Fibroblast of lung (primary cell): ENCODE data around the gene UBE2S. TPM values are rescaled to one million over a fixed set of nuclear protein-coding genes. Genes with fewer than 3 reads are reported as not detected.

Source experiments
- DNase-seq, 2 donors: peaks; one replicate each; pipeline versions ENCODE4 v3.0.0 to v3.0.0-alpha.2; 2010; ENCODE audit warnings: low read depth in 2 of 2
- H2AFZ ChIP-seq: 2 replicates; pipeline ENCODE4 v1.5.1; 2012; ENCODE audit warnings: low read length, control low read depth, inconsistent platforms
- H3K27ac ChIP-seq: 2 replicates; pipeline ENCODE4 v1.5.1; 2011; ENCODE audit warnings: low read length, control low read depth; ENCODE audit not compliant: insufficient read depth
- H3K27me3 ChIP-seq: 2 replicates; pipeline ENCODE4 v1.5.1; 2011; ENCODE audit warnings: mild to moderate bottlenecking, low read length; ENCODE audit not compliant: control insufficient read depth, insufficient read depth
- H3K36me3 ChIP-seq: 2 replicates; pipeline ENCODE4 v1.5.1; 2011; ENCODE audit warnings: low read length; ENCODE audit not compliant: control insufficient read depth, insufficient read depth
- H3K4me1 ChIP-seq: 2 replicates; pipeline ENCODE4 v1.5.1; 2011; ENCODE audit warnings: low read length; ENCODE audit not compliant: control insufficient read depth, insufficient read depth; ENCODE audit errors: extremely low read depth
- H3K4me2 ChIP-seq: 2 replicates; pipeline ENCODE4 v1.5.1; 2011; ENCODE audit warnings: low read length, control low read depth; ENCODE audit not compliant: insufficient read depth; ENCODE audit errors: extremely low read depth
- H3K4me3 ChIP-seq, 4 experiments: fragments of 200-600 bp in 1 of 4; sonication (generic) in 1 of 4; replicated peaks in 1 of 4; 2 replicates each; pipeline ENCODE4 v1.5.1; 2011 to 2016; ENCODE audit warnings: low read length in 4 of 4, low read depth in 3 of 4, mild to moderate bottlenecking in 3 of 4, control low read depth in 2 of 4, inconsistent platforms in 1 of 4, mixed read lengths in 1 of 4; ENCODE audit not compliant: insufficient read depth in 1 of 4; ENCODE audit errors: control extremely low read depth in 1 of 4
- H3K79me2 ChIP-seq: 2 replicates; pipeline ENCODE4 v1.5.1; 2012; ENCODE audit warnings: mild to moderate bottlenecking, low read length, inconsistent platforms; ENCODE audit not compliant: control insufficient read depth, insufficient read depth
- H3K9ac ChIP-seq: 2 replicates; pipeline ENCODE4 v1.5.1; 2011; ENCODE audit warnings: mild to moderate bottlenecking, low read length, control low read depth; ENCODE audit not compliant: insufficient read depth
- H3K9me3 ChIP-seq: 2 replicates; pipeline ENCODE4 v1.5.1; 2012; ENCODE audit warnings: low read depth, low read length; ENCODE audit not compliant: control insufficient read depth, insufficient read depth
- H4K20me1 ChIP-seq: 2 replicates; pipeline ENCODE4 v1.5.1; 2011; ENCODE audit warnings: low read length; ENCODE audit not compliant: control insufficient read depth, insufficient read depth; ENCODE audit errors: extremely low read depth
- CTCF ChIP-seq, 2 donors: IDR thresholded peaks in 1 of 2; conservative IDR thresholded peaks in 1 of 2; 1 replicate in 1 of 2; 2 replicates in 1 of 2; pipeline ENCODE4 v1.5.1; 2011 to 2012; ENCODE audit warnings: low read length in 2 of 2, control low read depth in 1 of 2, inconsistent platforms in 1 of 2, low read depth in 1 of 2, mild to moderate bottlenecking in 1 of 2
- EZH2 ChIP-seq: IDR thresholded peaks from 2 replicates; pipeline ENCODE4 v1.5.1; 2012; ENCODE audit warnings: low read length, control low read depth, mild to moderate bottlenecking; ENCODE audit errors: missing control alignments
- polyA plus RNA-seq, 2 donors: library from polyadenylated mRNA; depleted of rRNA in 1 of 2; stranded (reverse) in 1 of 2; unstranded in 1 of 2; fragments of >200 nt; gene quantifications; 2 replicates each; pipeline ENCODE4 v1.2.1, GENCODE V29; 2011 to 2012; ENCODE audit warnings: missing spikeins in 1 of 2
- total RNA-seq: library from RNA; depleted of rRNA; stranded (reverse); fragments of >200 nt; gene quantifications from 2 replicates; pipeline ENCODE4 v1.2.1, GENCODE V29; 2014

Gene UBE2S
- total and polyA plus RNA-seq, 2 donors (not counting 1 experiment from before 2014, with no cell fraction given), result 25.4 to 41.0 TPM

- Histone ChIP-seq H4K20me1 (peaks cover 3% of the 10 kb centered on the region), H2AFZ (no peak overlapping the region), H3K27ac (no peak overlapping the region), H3K4me2 (no peak overlapping the region), H3K36me3 (peaks cover 29% of the 10 kb centered on the region), H3K27me3 (no peaks in the 10 kb centered on the region), H3K4me1 (peaks cover 18% of the 10 kb centered on the region), H3K79me2 (peaks cover 46% of the 10 kb centered on the region), H3K4me3 (no peak overlapping the region), H3K9ac (no peak overlapping the region), H3K9me3 (no peaks in the 10 kb centered on the region)
- no peak for DNase-seq
- TF ChIP-seq CTCF (conservative IDR thresholded peaks at IDR 0.05 in 1 of 2, IDR thresholded peaks at IDR 0.05 in 1 of 2; ENCODE audit: low read depth in 1 of 2, low read length in 2 of 2), result no peak
- no peak for TF ChIP-seq EZH2
Observed at GRCh38 chr19:55390461-55390880, 17.1 kb downstream of the UBE2S start.

- H3K4me2 ChIP-seq, result peak overlapping the region; percentile 44
- H3K9me3 ChIP-seq, result no peaks in the 10 kb centered on the region
- peaks cover 21% of the 10 kb centered on the region for H3K4me1 ChIP-seq
- no peak overlapping the region for H2AFZ ChIP-seq
- peaks cover 3% of the 10 kb centered on the region for H4K20me1 ChIP-seq
- TF ChIP-seq EZH2 (no peak), CTCF (conservative IDR thresholded peaks at IDR 0.05 in 1 of 2, IDR thresholded peaks at IDR 0.05 in 1 of 2; ENCODE audit: low read depth in 1 of 2, low read length in 2 of 2) (no peak)
- no peak overlapping the region for H3K9ac ChIP-seq
- peaks cover 46% of the 10 kb centered on the region for H3K79me2 ChIP-seq
- H3K27ac ChIP-seq, result peak overlapping the region; percentile 28
- no peak overlapping the region for H3K4me3 ChIP-seq
- DNase-seq, result no peak
- no peaks in the 10 kb centered on the region for H3K27me3 ChIP-seq
- peaks cover 29% of the 10 kb centered on the region for H3K36me3 ChIP-seq
Observed at GRCh38 chr19:55389386-55390317, 17.9 kb downstream of the UBE2S start.

- Histone ChIP-seq H3K27ac (no peak overlapping the region), H3K4me1 (peaks cover 22% of the 10 kb centered on the region), H3K4me2 (peak overlapping the region; percentile 94), H3K27me3 (no peaks in the 10 kb centered on the region), H3K9me3 (no peaks in the 10 kb centered on the region), H3K9ac (no peak overlapping the region), H2AFZ (no peak overlapping the region), H3K4me3 (peak overlapping the region; percentile 50 to 98 (median 88)), H4K20me1 (peaks cover 3% of the 10 kb centered on the region), H3K79me2 (peaks cover 46% of the 10 kb centered on the region), H3K36me3 (peaks cover 29% of the 10 kb centered on the region)
- no peak for TF ChIP-seq EZH2
- TF ChIP-seq CTCF (conservative IDR thresholded peaks at IDR 0.05 in 1 of 2, IDR thresholded peaks at IDR 0.05 in 1 of 2; ENCODE audit: low read depth in 1 of 2, low read length in 2 of 2), result no peak
- no peak for DNase-seq
Observed at GRCh38 chr19:55387736-55388497, 19.7 kb downstream of the UBE2S start.
